GM12878 (cell line): ENCODE measurements around the gene SRPRB. TPM values are rescaled to one million over a fixed set of nuclear protein-coding genes. Genes with fewer than 3 reads are reported as not detected.

Experiments used
- ATAC-seq: fragments of 200-7000 bp; cut with Tn5 transposase; 3 replicates; pipeline ENCODE4 v1.9.1; 2020; ENCODE audit warnings: mild to moderate bottlenecking, moderate library complexity
- BruUV-seq: library from RNA; stranded (reverse); fragments of 400-500 nt; replicated peaks from 2 replicates; lab custom pipeline; 2021; lab: Mats Ljungman, UMichigan
- CTCF ChIA-PET: fragments of 300-600 bp; sonication (Branson Sonifier 250); formaldehyde crosslinking; extraction: SDS; loops from one replicate; lab custom pipeline; 2021; ENCODE audit warnings: inconsistent platforms; lab: Yijun Ruan, JAX
- POLR2A ChIA-PET: fragments of 350-600 bp; formaldehyde crosslinking; extraction: SDS; loops from one replicate; lab custom pipeline; 2021; ENCODE audit warnings: inconsistent platforms; lab: Charles Lee
- RAD21 ChIA-PET: fragments of 300-600 bp; sonication (Branson Sonifier 250); formaldehyde crosslinking; loops from one replicate; lab custom pipeline; 2023; ENCODE audit warnings: antibody characterized with exemption; ENCODE audit not compliant: unreplicated experiment; lab: Charles Lee
- SMC1A ChIA-PET: fragments of 300-600 bp; sonication (Branson Sonifier 250); formaldehyde crosslinking; loops from one replicate; lab custom pipeline; 2023; ENCODE audit not compliant: unreplicated experiment, uncharacterized antibody; lab: Charles Lee
- DNase-seq: peaks from one replicate; pipeline ENCODE4 v3.0.0-alpha.2; 2011; ENCODE audit warnings: low read depth, low spot score
- FAIRE-seq: peaks from 3 replicates; lab custom pipeline; 2011; peaks lifted over from hg19 to GRCh38; lab: Jason Lieb, UNC
- H2AFZ ChIP-seq: 2 replicates; pipeline ENCODE4 v1.6.0; 2011; ENCODE audit warnings: low read depth, low read length, control low read depth; ENCODE audit not compliant: control insufficient read depth
- H3K27ac ChIP-seq: 2 replicates; pipeline ENCODE4 v1.5.1; 2011; ENCODE audit warnings: control low read depth; ENCODE audit not compliant: control insufficient read depth, insufficient read depth
- H3K27me3 ChIP-seq, 2 experiments: replicated peaks in 1 of 2; 2 replicates each; pipeline versions ENCODE4 v1.6.0 to v1.6.1; 2011; ENCODE audit warnings: low read length in 1 of 2; ENCODE audit not compliant: control insufficient read depth in 2 of 2, insufficient read depth in 2 of 2
- H3K36me3 ChIP-seq, 2 experiments: 2 replicates each; pipeline ENCODE4 v1.5.1; 2011; ENCODE audit warnings: low read length in 1 of 2; ENCODE audit not compliant: control insufficient read depth in 2 of 2, insufficient read depth in 2 of 2
- H3K4me1 ChIP-seq: 2 replicates; pipeline ENCODE4 v1.6.1; 2011; ENCODE audit warnings: mild to moderate bottlenecking, low read length, moderate library complexity, mixed read lengths; ENCODE audit not compliant: control insufficient read depth, insufficient read depth
- H3K4me2 ChIP-seq: 2 replicates; pipeline ENCODE4 v1.6.0; 2011; ENCODE audit warnings: control low read depth; ENCODE audit not compliant: control insufficient read depth, insufficient read depth
- H3K4me3 ChIP-seq: fragments of 200-600 bp; sonication (generic); 2 replicates; pipeline ENCODE4 v1.5.1; 2016
- H3K79me2 ChIP-seq: 2 replicates; pipeline ENCODE4 v1.6.0; 2011; ENCODE audit warnings: low read length; ENCODE audit not compliant: control insufficient read depth, insufficient read depth
- H3K9ac ChIP-seq: 2 replicates; pipeline ENCODE4 v1.8.0; 2011; ENCODE audit warnings: low read length, control low read depth, mixed read lengths; ENCODE audit not compliant: control insufficient read depth, insufficient read depth
- H3K9me3 ChIP-seq: replicated peaks from 3 replicates; pipeline ENCODE4 v1.5.1; 2011; ENCODE audit warnings: mild to moderate bottlenecking, low read length; ENCODE audit not compliant: control insufficient read depth, insufficient read depth
- H4K20me1 ChIP-seq: 2 replicates; pipeline ENCODE4 v1.6.0; 2011; ENCODE audit not compliant: control insufficient read depth, insufficient read depth
- CHD1 ChIP-seq: IDR thresholded peaks from 2 replicates; pipeline ENCODE4 v1.6.1; 2012; ENCODE audit warnings: low read depth, low read length, improper control_type of control experiment
- EED ChIP-seq: sonication (generic); IDR thresholded peaks from 2 replicates; pipeline ENCODE4 v1.6.1; 2016; ENCODE audit warnings: antibody characterized with exemption, low read depth
- HDGF ChIP-seq: fragments of 450-650 bp; IDR thresholded peaks from 2 replicates; pipeline ENCODE4 v1.6.1; 2016; ENCODE audit warnings: antibody characterized with exemption
- KAT2A ChIP-seq: conservative IDR thresholded peaks from 2 replicates; pipeline ENCODE4 v1.6.1; 2011; ENCODE audit warnings: low read depth, low read length; ENCODE audit not compliant: control insufficient read depth
- NR2F1 ChIP-seq: fragments of 450-650 bp; conservative IDR thresholded peaks from 2 replicates; pipeline ENCODE4 v1.6.1; 2017; ENCODE audit warnings: mild to moderate bottlenecking
- PML ChIP-seq: IDR thresholded peaks from 2 replicates; pipeline ENCODE4 v1.6.1; 2012; ENCODE audit warnings: low read length, inconsistent platforms
- RELB ChIP-seq: fragments of 450-650 bp; IDR thresholded peaks from 2 replicates; pipeline ENCODE4 v1.6.1; 2017; ENCODE audit warnings: low read depth, mild to moderate bottlenecking, moderate library complexity
- SKIL ChIP-seq: fragments of 450-650 bp; IDR thresholded peaks from 2 replicates; pipeline ENCODE4 v1.6.1; 2017; ENCODE audit warnings: mild to moderate bottlenecking, low read depth, inconsistent platforms; ENCODE audit not compliant: poor library complexity, severe bottlenecking
- SREBF2 ChIP-seq: IDR thresholded peaks from 2 replicates; pipeline ENCODE4 v1.6.1; 2012; ENCODE audit warnings: mild to moderate bottlenecking, low read length
- SRF ChIP-seq, 2 experiments: IDR thresholded peaks; 2 replicates each; pipeline ENCODE4 v1.6.1; 2011; ENCODE audit warnings: low read depth in 2 of 2, low read length in 2 of 2, mild to moderate bottlenecking in 1 of 2, moderate library complexity in 1 of 2
- STAT3 ChIP-seq: IDR thresholded peaks from 2 replicates; pipeline ENCODE4 v1.6.1; 2011; ENCODE audit warnings: low read depth, low read length, improper control_type of control experiment
- SUPT20H ChIP-seq: IDR thresholded peaks from 2 replicates; pipeline ENCODE4 v1.6.1; 2011; ENCODE audit warnings: low read depth, mild to moderate bottlenecking, low read length, moderate library complexity, borderline replicate concordance; ENCODE audit not compliant: control insufficient read depth
- USF2 ChIP-seq: IDR thresholded peaks from 2 replicates; pipeline ENCODE4 v1.6.1; 2011; ENCODE audit warnings: low read depth, low read length, improper control_type of control experiment, borderline replicate concordance
- WGBS: methylation state at CpG from one replicate; pipeline ENCODE4 v1.1.6; 2016; ENCODE audit warnings: low lambda C conversion rate; ENCODE audit not compliant: insufficient replicate concordance, insufficient coverage; ENCODE audit errors: missing lambda C conversion rate; 5-methylcytosine and 5-hydroxymethylcytosine counted together
- in situ Hi-C: fragments of 300-500 bp; cut with MboI; formaldehyde crosslinking; loops from 9 replicates; pipeline ENCODE4 v1.14.3; 2018; ENCODE audit warnings: mixed read lengths
- intact Hi-C: fragments of 100-400 bp; cut with micrococcal nuclease; formaldehyde crosslinking; loops from one replicate; pipeline ENCODE4 v1.14.2; 2022; ENCODE audit not compliant: unreplicated experiment
- polyA plus RNA-seq, 11 experiments: library from polyadenylated mRNA; depleted of rRNA in 4 of 11; unstranded in 6 of 11; stranded (reverse) in 5 of 11; fragments of >200 nt; fragmentation: Nextera tagmentation in 4 of 11; fragmentation: Illumina TruSeq in 1 of 11; extraction: Ambion mirVana in 4 of 11; extraction: Trizol in 1 of 11; gene quantifications; 1 replicate in 1 of 11; 2 replicates in 10 of 11; pipeline versions ENCODE4 v1.2.1 to v1.2.3, GENCODE V29; 2011 to 2016; ENCODE audit warnings: inconsistent platforms in 2 of 11, missing spikeins in 2 of 11, low read depth in 1 of 11
- total RNA-seq, 4 experiments: library from RNA; depleted of rRNA in 3 of 4; stranded (reverse); fragments of >200 nt in 3 of 4; fragmentation: Illumina TruSeq in 1 of 4; extraction: Trizol in 1 of 4; gene quantifications; 2 replicates each; pipeline versions ENCODE4 v1.2.1 to v1.2.3, GENCODE V29; 2013 to 2021

Gene SRPRB
- total and polyA plus RNA-seq, 10 of the 15 experiments (the other 5 are each of a cell fraction or from before 2014, with no cell fraction given): 30.6 to 107 (median 46.6) TPM

DNA sequence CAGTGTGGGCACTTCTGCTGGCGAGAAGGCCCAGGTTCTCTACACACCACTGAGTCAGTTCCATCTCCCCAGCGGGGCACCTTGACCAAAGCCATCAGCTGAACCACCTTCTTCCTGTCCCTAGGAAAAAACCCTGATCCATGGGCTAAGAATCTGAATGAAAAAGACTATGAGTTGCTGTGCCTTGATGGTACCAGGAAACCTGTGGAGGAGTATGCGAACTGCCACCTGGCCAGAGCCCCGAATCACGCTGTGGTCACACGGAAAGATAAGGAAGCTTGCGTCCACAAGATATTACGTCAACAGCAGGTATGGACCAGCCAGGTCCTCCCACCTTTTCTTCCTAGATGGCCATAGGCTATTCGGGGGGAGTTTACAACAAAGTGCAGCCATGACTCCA, 30.3 kb upstream of the SRPRB start:
- no peak for DNase-seq
- no peaks in the 10 kb centered on the region for H3K79me2 ChIP-seq
- ChIA-PET SMC1A (no interaction called here), POLR2A (no interaction called here), RAD21 (no interaction called here), CTCF (interaction anchor here (1.2 kb wide), 1 partner anchor 8 kb away, joined by 4 read pairs; no protein-coding TSS in a partner anchor)
- WGBS: 44% methylated on average over 9 of the region's 9 CpGs
- H3K9ac ChIP-seq: no peak overlapping the region
- no peaks in the 10 kb centered on the region for H3K36me3 ChIP-seq
- no peak overlapping the region for H3K4me2 ChIP-seq
- no peak overlapping the region for H3K4me3 ChIP-seq
- no TSS peak for BruUV-seq
- H3K27me3 ChIP-seq: peaks cover 0 to 1% of the 10 kb centered on the region in 2 experiments; a peak in 2 of 4 replicates
- no peak overlapping the region for H3K27ac ChIP-seq
- H2AFZ ChIP-seq: no peak overlapping the region
- H3K9me3 ChIP-seq: no peaks in the 10 kb centered on the region
- H4K20me1 ChIP-seq: no peaks in the 10 kb centered on the region
- TF ChIP-seq STAT3 (no peak), SUPT20H (no peak), EED (no peak), SREBF2 (no peak), PML (no peak)
- intact Hi-C loops: no loop called here
- no peaks in the 10 kb centered on the region for H3K4me1 ChIP-seq
- no peak for ATAC-seq
- FAIRE-seq: no peak
- in situ Hi-C loops: no loop called here

DNA sequence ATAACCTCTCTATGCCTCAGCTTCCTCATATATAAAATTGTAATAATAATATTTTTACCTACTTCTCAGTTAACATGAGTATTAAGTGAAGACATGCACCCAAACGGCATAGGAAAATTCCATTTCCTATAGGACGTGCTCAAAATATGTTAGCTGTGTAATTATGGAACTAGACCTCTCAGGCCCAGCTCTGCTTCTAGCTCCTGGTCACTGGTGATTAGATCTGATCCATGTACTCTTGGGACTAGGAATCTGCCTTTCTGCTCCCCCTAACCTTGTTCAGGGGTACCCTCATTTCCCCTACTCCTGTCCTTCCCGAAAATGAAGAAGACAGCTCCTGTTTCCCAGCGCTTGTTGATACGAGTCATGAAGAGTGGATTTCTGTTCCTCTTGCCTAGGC, 29.8 kb upstream of the SRPRB start:
- SMC1A ChIA-PET: no interaction called here
- RAD21 ChIA-PET: no interaction called here
- Histone ChIP-seq H3K79me2 (no peaks in the 10 kb centered on the region), H2AFZ (no peak overlapping the region), H3K27ac (no peak overlapping the region), H4K20me1 (no peaks in the 10 kb centered on the region), H3K4me1 (no peaks in the 10 kb centered on the region), H3K4me3 (no peak overlapping the region), H3K4me2 (no peak overlapping the region), H3K9me3 (no peaks in the 10 kb centered on the region), H3K27me3 (peaks cover 0 to 1% of the 10 kb centered on the region in 2 experiments; a peak in 2 of 4 replicates), H3K36me3 (no peaks in the 10 kb centered on the region), H3K9ac (no peak overlapping the region)
- DNase-seq (no peak), ATAC-seq (no peak), FAIRE-seq (no peak)
- POLR2A ChIA-PET: no interaction called here
- intact Hi-C loops: no loop called here
- CTCF ChIA-PET: interaction anchor here (0.5 to 1.2 kb wide), 2 partner anchors 9 to 12 kb away, joined by 3 to 4 read pairs; no protein-coding TSS in a partner anchor
- BruUV-seq: no TSS peak
- WGBS: 41% methylated on average over 5 of the region's 5 CpGs
- in situ Hi-C loops: no loop called here
- no peak for TF ChIP-seq SRF (IDR thresholded peaks at IDR 0.05; ENCODE audit: low read depth in 2 of 2, low read length in 2 of 2)
- TF ChIP-seq SKIL: no peak
- TF ChIP-seq USF2: no peak
- no peak for TF ChIP-seq NR2F1
- TF ChIP-seq RELB: no peak
- no peak for TF ChIP-seq KAT2A
- TF ChIP-seq HDGF: no peak
- no peak for TF ChIP-seq CHD1
